GM21786 (cell line): ENCODE results near the gene TCL1A.
A peak's percentile ranks its signal among the peaks of the same experiment; 100 is the strongest.
"Not testable (repeated sequence)": the region's sequence is repeated elsewhere in the genome, so short reads cannot be mapped to it uniquely, and the experiment has no call there.

Experiments used
- ATAC-seq: cut with Tn5 transposase; IDR thresholded peaks from one replicate; pipeline ENCODE4 v1.9.1; 2021; ENCODE audit not compliant: unreplicated experiment

TCL1A gene

GRCh38 chr14:95679148-95679815 lies 34.6 kb downstream of the TCL1A start:
- ATAC-seq, result no peak

GRCh38 chr14:95677179-95677835 lies 36.6 kb downstream of the TCL1A start:
- no peak for ATAC-seq

- ATAC-seq, result no peak
Measured at GRCh38 chr14:95675486-95675885, 38.4 kb downstream of the TCL1A start.

GRCh38 chr14:95674613-95675012 lies 39.3 kb downstream of the TCL1A start:
- ATAC-seq, result no peak

- no peak for ATAC-seq
Measured at GRCh38 chr14:95668235-95668772, 45.6 kb downstream of the TCL1A start.

GRCh38 chr14:95667249-95667693 lies 46.7 kb downstream of the TCL1A start:
- ATAC-seq, result peak; percentile 36

GRCh38 chr14:95666450-95666849 lies 47.5 kb downstream of the TCL1A start:
- no peak for ATAC-seq

GRCh38 chr14:95665530-95665929 lies 48.4 kb downstream of the TCL1A start:
- ATAC-seq, result not testable (repeated sequence)

- peak; percentile 17 for ATAC-seq
Measured at GRCh38 chr14:95664546-95664945, 49.4 kb downstream of the TCL1A start.

GRCh38 chr14:95664066-95664465 lies 49.9 kb downstream of the TCL1A start:
- no peak for ATAC-seq

GRCh38 chr14:95663226-95663797 lies 50.6 kb downstream of the TCL1A start:
- ATAC-seq, result peak; percentile 28

- peak; percentile 31 for ATAC-seq
Measured at GRCh38 chr14:95662376-95663186, 51.3 kb downstream of the TCL1A start.

GRCh38 chr14:95660651-95661515 lies 53.0 kb downstream of the TCL1A start:
- no peak for ATAC-seq

- no peak for ATAC-seq
Measured at GRCh38 chr14:95659990-95660385, 53.9 kb downstream of the TCL1A start.
